HepG2 (cell line): ENCODE measurements around the gene SPAG4.

ENCODE experiments used
- GRHL1 ChIP-seq: sonication (generic); formaldehyde crosslinking; conservative IDR thresholded peaks from 2 replicates; pipeline ENCODE4 v1.8.0; 2022; ENCODE audit warnings: missing genetic modification reagents
- HINFP ChIP-seq: sonication (generic); formaldehyde crosslinking; IDR thresholded peaks from 2 replicates; pipeline ENCODE4 v1.4.0; 2020; ENCODE audit warnings: low read depth, mild to moderate bottlenecking, missing genetic modification reagents
- HIVEP1 ChIP-seq: sonication (generic); formaldehyde crosslinking; IDR thresholded peaks from 2 replicates; pipeline ENCODE4 v1.4.0; 2020; ENCODE audit warnings: mild to moderate bottlenecking, missing genetic modification reagents
- MED13 ChIP-seq: sonication (generic); formaldehyde crosslinking; IDR thresholded peaks from 2 replicates; pipeline ENCODE4 v1.5.0; 2020; ENCODE audit warnings: missing genetic modification reagents
- NFRKB ChIP-seq: fragments of 450-650 bp; IDR thresholded peaks from 2 replicates; pipeline ENCODE4 v1.6.1; 2017
- SIN3A ChIP-seq: IDR thresholded peaks from 2 replicates; pipeline ENCODE4 v1.6.1; 2011; ENCODE audit warnings: low read depth, mild to moderate bottlenecking, control low read depth, low read length, borderline replicate concordance
- SPEN ChIP-seq: sonication (generic); formaldehyde crosslinking; IDR thresholded peaks from 2 replicates; pipeline ENCODE4 v1.5.1; 2020; ENCODE audit warnings: low read depth, mild to moderate bottlenecking, missing genetic modification reagents
- TCF7L2 ChIP-seq: IDR thresholded peaks from 2 replicates; pipeline ENCODE4 v1.6.1; 2011; ENCODE audit warnings: mild to moderate bottlenecking, low read depth, low read length, moderate library complexity
- ZFP36L2 ChIP-seq: sonication (generic); formaldehyde crosslinking; IDR thresholded peaks from 2 replicates; pipeline ENCODE4 v1.4.0; 2020; ENCODE audit warnings: missing genetic modification reagents
- ZNF12 ChIP-seq: sonication (generic); formaldehyde crosslinking; IDR thresholded peaks from 2 replicates; pipeline ENCODE4 v1.5.0; 2020; ENCODE audit warnings: missing genetic modification reagents

GRCh38 chr20:35641743-35642142, 26.1 kb downstream of the SPAG4 start:
- TF ChIP-seq SPEN (CRISPR knock-in tag) (no peak), HIVEP1 (CRISPR knock-in tag) (no peak), ZFP36L2 (CRISPR knock-in tag) (no peak), HINFP (no peak), SIN3A (no peak), ZNF12 (CRISPR knock-in tag) (no peak), NFRKB (no peak), TCF7L2 (no peak), GRHL1 (CRISPR knock-in tag) (no peak), MED13 (CRISPR knock-in tag) (no peak)
